ENCODE measurements around the gene GATD1.

- no peak for TF ChIP-seq CTCF (conservative IDR thresholded peaks at IDR 0.05 in 1 of 2, IDR thresholded peaks at IDR 0.05 in 1 of 2; ENCODE audit: extremely low read depth in 1 of 2, insufficient read depth in 1 of 2, low read depth in 1 of 2, low read length in 2 of 2)
- TF ChIP-seq EZH2 (IDR thresholded peaks at IDR 0.05; ENCODE audit: borderline replicate concordance, low read length) = no peak
Observed at GRCh38 chr11:803467-803742, 26.1 kb upstream of the GATD1 start.
